Right lobe of liver (tissue), 4 donors: ENCODE data around the gene OXCT2.

Source experiments
- CTCF ChIP-seq, 4 donors: fragments of 200-600 bp in 3 of 4; fragments of 450-650 bp in 1 of 4; IDR thresholded peaks; one replicate each; pipeline versions ENCODE4 v1.5.1 to v1.8.0; 2016 to 2022; ENCODE audit warnings: antibody characterized with exemption in 4 of 4, mild to moderate bottlenecking in 2 of 4
- POLR2A ChIP-seq: fragments of 450-650 bp; IDR thresholded peaks from one replicate; pipeline ENCODE4 v1.6.1; 2017; ENCODE audit warnings: antibody characterized with exemption, mild to moderate bottlenecking
- donor health status: DM: no; HTN: no; CAD: no.
- donor health status: DM: no; HTN: no; CAD: no.
- donor health status: DM: no; HTN: yes; CAD: no.

DNA sequence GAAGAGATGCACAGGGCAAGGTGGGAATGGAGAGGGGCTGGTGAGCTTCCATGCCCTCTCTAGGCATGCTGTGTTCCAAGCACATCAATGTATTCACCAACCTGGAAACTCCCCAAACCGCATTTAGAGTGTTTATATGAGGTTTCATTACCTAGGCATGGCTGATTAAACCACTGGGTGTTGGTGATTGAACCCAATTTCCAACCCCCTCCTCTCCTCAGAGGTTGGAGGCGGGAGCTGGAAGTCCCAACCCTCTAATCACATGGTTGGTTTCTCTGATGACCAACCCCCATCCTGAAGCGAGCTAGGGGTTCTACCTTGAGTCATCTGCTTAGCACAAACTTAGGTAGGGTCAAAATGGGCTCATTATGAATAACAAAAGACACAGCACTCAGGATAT lies 35.4 kb downstream of the OXCT2 start:
- no peak for TF ChIP-seq POLR2A
- TF ChIP-seq CTCF (IDR thresholded peaks at IDR 0.05) = no peak
